Stimulated activated CD4-positive, alpha-beta T cell treated with anti-CD3 and anti-CD28 coated beads, Interleukin-12 subunit alpha, Interleukin-12 subunit beta, amount 100 ng/mL, for 4 hours (primary cell): ENCODE results near the gene SLC31A1.
"Not testable (repeated sequence)": the region's sequence is repeated elsewhere in the genome, so short reads cannot be mapped to it uniquely, and the experiment has no call there.

ENCODE experiments used
- DNase-seq: peaks from one replicate; pipeline ENCODE4 v3.0.0-alpha.2; 2020

SLC31A1 gene

DNA sequence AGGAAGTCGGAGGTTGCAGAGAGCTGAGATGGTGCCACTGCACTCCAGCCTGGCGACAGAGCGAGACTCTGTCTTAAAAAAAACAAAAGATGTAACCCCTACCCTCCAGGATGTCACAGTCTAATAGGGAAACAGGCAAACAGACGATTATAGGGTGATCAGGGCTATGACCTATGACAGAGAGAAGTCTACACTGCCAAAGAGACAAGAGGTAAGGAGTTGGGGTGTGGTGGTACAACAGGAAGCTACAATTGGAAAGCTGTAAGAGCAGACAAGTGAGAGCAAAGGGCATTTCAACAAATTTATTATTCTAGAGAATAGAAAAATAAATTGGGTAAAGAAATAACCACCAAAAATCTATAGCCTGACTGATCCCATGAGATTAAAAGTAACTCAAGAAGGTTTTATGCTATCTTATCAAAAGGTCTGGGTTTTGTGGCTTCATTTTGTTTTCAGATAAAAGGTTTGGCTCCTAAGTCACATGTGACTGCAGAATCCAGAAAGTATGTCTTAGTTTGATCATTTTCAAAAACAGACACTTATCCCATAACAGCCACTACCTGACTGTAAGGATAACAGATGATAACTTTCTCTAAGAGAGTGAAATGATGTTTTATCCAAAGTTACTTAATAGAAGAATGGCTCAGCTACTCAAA, 46.7 kb downstream of the SLC31A1 start:
- no peak for DNase-seq

DNA sequence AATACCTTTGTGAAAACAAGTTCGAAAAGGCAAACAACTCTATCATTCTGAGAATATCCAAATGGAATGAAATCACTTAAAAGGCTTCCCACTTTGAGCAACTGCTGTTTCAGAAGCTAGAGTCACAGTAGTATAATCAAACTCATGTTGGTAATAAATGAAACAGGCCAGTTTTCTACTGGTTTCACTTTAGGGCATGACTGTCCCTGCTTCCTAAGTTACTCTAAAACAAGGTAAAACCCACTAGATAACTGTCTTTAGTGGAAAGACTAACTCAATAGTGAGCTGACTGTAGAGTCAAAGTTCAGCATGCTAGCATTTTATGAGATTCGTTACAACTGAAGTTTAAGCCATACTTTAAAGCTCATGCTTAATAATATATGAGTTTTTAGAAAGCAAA, 48.0 kb downstream of the SLC31A1 start:
- DNase-seq: no peak

DNA sequence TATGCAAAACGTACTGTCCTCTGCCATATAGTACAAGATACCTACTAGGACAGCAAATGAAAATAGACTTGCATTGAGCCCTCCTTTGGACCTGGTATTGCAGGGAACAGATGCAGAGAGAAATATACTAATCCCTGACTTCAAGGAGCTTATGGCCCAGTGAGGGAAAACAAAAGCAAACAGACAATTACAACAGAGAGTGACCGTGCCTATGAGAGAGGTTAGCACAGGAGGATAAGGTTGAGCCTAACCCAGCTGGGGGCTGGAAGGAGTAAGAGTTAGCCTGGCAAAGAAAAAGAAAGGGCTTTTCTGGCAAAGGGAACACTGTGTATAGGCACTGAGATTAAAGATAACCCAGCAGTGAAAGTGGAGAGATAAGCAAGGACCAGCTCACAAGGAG, 48.5 kb downstream of the SLC31A1 start:
- no peak for DNase-seq

DNA sequence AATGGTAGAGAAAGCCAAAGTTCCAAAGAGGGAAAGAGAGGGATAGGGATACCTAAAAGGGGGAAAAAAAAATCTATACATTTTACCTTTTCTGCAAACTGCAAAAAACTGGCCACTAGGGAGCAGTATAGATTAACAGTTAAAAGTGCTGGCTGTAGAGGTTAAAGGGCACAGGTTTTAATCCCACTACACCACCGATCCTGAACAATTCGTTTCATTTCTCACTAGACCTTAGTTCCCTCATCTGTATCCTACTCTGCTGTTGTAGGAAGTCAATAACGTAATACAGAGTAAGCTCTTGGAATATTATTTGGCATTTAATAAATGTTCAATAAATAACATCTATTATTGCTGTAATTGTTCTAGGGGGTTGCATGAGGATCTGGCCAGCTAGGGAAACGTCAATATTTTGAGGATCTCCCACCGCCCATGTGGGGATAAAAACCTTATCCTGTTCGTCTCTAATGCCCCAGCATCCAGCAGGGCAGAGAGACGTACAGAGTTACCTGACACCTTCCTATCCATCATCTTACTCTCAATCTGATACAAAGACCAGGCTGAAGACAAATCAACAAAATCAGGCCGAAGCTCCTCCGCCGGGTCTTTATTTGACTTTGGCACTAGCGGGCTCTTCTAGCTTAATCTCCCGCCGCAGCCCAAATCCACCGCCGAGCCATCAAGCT, 53.3 kb downstream of the SLC31A1 start:
- DNase-seq: no peak

DNA sequence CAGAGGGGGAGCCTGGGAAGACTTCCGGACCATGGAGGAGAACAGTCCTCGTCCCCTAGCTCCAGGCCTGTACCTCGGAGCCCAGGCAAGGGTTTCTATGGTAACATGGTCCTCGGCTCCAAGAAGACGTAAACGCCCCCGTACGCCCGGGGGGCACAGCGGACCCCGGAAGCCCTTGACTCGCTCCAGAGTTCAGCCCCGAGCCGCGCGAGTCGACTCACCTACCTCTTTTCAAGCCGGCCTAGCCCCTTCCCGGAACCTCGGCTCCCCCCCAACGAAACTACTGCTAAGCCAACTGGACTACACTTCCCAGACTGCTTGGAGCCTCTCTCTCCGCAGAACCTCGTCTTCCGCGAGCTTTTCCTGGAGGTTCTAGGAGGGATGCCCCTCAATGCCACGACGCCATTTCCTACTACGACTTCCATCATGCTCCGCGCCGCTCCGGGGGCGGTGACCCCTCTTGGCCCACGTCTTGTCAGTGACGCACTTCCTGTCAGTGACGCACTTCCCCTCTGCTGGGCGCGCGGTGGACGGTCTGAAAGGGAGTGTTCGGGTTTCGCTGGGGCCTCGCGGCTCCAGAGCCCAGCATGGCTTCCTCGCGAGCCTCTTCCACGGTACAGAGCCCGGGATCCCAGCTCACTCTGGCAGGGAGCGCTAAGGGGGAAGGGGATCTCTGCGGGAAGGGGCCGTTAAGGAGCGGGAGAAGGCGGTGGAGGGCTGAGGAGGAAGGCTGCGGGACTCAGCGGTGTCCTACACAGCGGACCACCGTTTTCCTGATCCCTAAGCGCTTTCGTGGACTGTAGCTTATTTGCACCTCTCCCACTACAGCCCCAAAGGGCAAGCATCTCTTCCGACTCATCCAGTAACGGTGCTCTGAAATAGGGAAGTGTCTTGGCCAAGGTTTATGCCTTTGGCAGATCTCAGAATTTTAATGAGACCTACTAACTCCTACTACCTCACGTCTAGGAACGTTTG, 54.1 kb downstream of the SLC31A1 start, which contains the start of the genes CDC26 and PRPF4:
Gene CDC26, minus strand, starts transcription at position 416 of the 975 bp plus-strand sequence. CDS start 3,065 bp downstream, outside the sequence.
Gene PRPF4, plus strand, starts transcription at position 502 of the 975 bp plus-strand sequence. Its CDS starts 86 bp downstream, at position 588.
- peak; percentile 94 for DNase-seq

DNA sequence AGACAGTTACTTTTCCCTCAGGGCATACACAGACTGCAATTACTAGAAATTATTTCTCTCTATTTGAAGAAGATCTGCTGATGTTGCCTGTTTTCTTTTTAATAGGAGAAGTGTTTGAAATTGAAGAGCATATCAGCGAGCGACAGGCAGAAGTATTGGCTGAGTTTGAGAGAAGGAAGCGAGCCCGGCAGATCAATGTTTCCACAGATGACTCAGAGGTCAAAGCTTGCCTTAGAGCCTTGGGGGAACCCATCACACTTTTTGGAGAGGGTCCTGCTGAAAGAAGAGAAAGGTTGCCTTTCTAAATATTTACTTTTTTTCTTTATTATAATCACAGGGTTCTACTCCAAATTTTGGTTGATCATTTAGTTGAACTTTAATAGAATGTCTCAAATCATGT, 57.5 kb downstream of the SLC31A1 start:
- no peak for DNase-seq

DNA sequence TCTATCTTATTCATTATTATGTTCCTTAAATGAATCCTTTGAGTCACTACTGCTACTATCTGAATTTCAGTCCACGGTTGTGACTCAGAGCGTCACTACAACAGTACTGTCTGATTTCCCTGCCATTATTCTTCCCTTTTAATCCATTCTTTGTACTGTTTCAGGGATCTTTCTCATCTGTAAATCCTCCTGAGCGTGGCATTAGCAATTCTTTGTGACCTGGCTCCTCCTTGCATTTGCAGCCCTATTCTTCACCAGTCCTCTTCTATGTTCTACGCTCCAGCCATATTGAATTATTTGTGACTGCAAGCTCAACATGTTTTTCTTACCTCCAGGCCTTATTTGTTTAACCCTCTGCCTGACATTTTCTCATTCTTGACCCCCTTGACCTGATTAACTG, 60.0 kb downstream of the SLC31A1 start:
- no peak for DNase-seq

DNA sequence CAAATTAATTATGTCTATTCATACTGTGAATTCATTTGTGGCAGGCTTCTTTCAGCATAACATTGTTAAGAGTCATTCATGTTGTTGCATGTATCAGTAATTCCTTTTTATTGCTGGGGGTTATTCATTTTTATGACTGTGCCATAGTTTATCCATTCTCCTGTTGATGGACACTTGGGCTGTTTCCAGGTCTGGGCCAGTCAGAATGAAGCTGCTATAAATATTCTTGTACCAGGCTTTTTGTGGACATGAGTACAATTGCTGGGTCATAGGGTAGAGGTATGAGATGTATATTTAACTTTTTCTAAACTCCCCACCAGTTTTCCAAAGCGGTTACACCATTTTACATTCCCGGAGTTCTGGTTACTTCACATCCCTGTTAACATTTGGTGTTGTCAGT, 67.7 kb downstream of the SLC31A1 start:
- no peak for DNase-seq

DNA sequence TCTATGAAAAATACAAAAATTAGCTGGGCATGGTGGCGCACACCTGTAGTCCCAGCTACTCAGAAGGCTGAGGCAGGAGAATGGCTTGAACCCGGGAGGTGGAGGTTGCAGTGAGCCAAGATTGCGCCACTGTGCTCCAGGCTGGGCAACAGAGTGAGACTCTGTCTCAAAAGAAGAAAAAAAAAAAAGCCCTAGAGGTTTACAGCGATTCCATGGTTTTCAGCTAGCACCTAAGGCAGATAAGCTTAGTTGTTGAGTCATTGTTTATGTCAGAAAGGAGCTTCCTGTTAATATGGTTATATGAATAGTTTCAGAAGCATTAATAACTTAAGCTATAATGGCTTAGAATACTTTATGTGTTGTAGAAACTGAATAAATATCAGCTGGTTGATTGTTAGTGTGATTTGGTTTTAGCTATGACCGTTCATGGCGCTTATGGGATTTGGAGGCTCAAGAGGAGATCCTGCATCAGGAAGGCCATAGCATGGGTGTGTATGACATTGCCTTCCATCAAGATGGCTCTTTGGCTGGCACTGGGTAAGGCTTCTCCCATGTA, 68.8 kb downstream of the SLC31A1 start:
- no peak for DNase-seq

DNA sequence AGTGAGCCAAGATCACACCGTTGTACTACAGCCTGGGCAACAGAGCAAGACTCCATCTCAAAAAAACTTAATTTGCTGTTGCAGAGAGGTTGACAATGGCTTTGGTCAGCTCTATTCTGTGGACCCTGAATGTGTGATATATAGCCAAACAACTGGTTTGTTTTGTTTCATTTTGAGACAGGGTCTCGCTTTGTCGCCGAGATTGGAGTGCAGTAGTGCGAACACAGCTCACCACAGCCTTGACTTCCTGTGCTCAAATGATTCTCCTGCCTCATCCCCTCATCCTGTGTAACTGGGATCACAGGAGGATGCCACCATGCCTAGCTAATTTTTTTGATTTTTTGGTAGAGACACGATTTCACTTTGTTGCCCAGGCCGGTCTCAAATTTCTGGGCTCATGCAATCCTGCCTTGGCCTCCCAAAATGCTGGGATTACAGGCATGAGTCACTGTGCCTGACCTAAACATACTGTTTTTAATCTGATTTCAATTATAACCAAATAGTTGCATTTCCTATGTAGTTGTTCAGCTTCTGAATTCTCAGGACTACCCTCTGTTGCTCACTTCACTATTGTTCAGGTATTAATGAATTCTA, 72.0 kb downstream of the SLC31A1 start:
- DNase-seq: no peak

DNA sequence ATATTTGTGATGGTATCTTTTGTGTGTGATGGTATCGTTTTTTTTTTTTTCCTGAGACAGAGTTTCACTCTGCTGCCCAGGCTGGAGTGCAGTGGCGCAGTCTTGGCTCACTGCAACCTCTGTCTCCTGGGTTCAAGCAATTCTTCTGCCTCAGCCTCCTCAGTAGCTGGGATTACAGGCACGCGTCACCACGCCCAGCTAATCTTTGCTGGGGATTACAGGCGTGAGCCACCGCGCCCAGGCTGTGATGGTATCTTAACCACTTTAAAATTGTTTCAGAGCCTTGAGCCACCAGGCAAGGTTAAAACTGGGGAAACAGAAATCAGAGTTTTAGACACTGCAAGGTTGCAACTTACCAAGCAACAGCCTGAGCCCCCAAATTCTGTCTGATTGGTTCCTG, 74.9 kb downstream of the SLC31A1 start:
- DNase-seq: not testable (repeated sequence)

DNA sequence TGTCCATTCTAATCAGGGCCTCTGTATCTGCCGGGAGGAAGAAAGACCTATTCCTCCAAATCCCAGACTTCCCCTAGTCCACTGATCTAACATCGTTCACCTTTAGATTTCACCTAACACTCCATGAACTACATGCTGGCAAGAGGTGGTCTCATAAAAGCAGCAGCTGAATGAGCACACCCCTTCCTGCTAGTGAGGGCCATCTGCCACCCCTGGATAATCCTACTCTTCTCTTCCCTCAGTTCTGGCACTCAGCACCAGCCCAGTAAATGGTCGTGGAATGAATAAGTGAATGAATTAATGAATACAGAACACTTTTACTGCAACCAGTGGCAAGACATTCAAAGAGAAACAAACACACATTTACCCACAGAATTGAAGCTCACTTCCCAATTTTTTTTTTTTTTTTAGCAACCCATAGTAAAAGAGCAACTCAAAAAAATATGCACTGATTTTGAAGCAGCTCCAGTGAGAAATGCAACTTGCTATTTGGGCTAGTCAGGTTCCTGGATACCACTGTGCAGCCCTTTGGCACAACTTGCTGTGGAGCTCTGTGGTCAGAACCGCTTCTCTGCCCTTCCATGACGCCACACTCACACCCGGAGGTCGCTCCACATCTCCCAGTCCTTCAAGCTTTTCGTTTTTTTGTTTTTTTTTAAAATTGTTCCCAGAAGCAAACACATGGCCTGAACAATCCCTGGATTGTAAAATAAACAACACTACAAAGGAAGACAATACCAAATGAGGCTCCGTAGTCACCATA, 75.6 kb downstream of the SLC31A1 start:
- no peak for DNase-seq

DNA sequence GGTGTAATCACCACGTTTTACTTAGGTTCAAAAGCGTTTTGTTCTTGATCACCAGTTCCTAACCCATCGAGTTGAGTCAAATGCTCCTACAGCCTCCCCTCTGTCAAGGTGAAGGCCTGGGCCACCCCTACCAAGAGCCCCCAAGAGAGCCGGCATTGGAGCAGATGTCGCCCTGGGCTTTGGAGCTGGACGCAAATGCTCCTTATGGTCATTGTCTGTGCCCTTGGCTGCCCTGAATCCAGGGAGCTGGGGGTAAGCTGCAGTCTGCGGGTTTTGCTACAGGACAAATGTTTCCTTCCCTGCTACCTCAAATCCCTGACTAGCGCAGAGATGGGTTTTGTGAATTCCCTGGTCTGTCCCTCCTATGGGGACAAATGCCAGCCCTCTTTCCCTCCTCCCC, 77.0 kb downstream of the SLC31A1 start:
- no peak for DNase-seq

DNA sequence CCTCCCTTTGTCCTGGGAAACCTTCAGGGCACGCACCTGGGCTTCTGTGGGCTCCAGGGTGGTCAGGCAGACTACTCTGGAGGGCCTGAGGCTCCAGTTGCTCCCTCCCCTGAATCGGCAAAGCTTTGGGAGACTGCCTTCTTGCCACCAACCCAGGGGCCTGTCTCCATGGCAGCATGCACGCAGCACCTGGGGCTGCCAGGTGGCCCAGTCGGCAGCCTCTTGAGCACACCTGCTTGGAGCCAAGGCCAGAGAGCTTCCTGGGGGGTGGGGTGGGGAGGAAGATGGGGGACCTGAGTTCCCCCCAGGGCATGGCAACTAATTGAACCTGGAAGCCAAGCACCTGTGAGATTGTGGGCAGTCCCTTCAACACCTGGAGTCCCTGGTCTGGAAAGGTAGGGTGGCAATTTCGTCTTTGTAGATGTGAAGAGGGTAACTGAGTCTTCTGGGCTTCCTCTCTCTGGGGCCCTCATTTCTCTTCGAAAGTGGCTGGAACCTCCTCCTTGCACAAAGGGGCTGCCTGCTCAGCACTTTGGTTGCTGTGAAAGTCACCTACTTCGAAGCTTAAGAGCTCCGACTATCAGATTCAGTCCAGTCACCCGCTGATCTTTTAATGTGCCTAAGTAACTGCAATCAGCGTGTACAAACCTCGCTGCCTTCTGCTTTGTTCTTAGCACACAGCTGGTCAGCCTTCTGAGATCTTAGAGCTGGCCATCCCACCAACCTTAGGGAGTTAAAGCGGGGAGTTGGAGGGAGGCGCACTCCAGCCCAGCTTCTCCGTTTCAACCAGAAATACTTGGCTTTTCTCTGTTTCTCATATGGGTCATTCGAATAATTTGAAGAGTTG, 77.8 kb downstream of the SLC31A1 start:
- no peak for DNase-seq

DNA sequence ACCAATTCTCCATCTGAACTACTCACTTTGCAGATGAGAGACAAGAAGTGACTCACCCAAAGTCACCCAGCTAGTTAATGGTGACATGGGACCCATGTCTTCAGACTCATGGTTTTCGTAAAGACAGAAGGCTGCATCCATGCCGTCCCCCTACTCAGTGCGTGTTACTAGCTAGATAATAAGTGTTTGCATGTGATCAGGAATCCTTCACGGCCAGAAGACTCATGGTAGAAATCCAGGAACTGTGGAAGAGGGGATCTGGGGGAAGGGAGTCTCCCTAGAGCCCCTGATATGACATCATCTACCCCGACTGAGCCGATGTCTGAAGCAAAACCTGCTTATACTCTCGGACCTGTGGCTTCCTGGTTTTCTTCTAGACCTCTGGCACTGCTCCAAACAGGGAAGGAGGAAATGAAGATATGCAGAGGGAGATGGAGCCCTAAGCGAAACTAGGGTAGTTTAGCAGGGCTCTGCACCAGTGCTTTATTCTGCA, 78.5 kb downstream of the SLC31A1 start:
- no peak for DNase-seq

DNA sequence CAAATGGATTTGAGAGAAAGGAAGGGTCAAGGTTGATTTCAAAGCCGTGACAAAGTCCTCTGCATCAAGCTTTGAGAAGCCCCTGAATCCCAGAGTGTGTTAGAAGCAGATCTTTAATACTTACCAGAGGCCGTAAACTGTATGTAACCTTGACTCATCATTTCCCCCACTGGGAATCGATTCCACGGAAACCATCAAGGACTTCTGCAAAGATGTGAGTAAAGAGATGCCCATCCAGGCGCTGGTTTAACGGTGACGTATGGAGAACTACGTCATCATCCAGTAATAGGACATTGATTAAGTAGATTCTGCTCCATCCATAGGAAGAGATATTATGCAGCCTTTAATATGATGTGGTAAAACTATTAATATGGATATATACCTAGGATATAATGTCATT, 80.2 kb downstream of the SLC31A1 start:
- DNase-seq: no peak

DNA sequence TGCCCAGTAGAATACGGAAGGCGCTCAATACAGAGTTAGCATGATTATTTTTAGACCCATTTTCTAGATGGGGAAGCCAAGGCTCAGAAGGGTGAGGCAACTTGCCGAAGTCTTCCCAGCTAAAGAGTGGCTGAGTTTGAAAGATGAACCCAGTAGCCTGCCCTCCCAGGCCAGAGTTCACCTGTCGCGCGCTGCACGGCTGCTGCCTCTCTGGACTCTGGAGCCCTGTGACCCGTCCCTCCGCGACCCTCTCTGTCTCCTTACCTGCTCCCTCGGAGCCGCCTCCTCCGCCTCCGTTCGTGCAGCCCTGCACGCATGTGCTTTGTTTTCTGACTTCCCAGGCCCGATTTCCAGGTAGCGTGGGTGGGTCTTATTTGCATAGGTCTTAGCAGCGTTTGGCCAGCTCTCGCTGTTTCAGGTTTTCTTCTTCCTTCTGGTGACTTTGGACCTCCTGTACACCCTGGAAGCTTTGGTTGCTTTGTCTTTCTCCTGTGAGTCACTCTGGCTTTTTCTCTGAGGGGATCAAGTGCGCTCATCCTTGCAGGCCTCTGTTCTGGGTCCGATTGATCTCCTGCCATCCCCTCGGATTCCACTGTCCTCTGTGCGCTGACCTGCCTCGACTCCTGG, 81.6 kb downstream of the SLC31A1 start, which contains the start of gene RNF183:
Gene RNF183, minus strand, starts transcription at position 585 of the 627 bp plus-strand sequence. CDS start 5,192 bp downstream, outside the sequence.
- DNase-seq: no peak

DNA sequence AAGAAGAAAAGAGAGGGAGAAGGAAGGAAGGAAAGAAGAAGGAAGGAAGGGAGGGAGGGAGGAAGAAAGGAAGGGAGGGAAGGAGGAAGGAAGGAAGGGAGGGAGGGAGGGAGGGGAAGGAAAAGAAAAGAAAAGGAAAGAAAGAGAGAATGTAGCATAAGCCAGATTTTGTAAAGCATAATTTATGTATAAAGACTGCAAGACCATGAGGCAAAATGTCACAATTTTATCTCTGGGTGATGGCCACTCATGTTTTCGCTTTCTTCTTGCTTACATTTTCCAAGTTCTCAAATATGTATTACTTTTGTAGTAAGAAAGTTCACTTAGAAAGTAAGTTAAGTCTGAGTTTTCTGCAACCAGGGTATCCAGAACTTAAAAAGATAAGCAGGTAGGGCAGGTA, 85.2 kb downstream of the SLC31A1 start:
- DNase-seq: no peak

DNA sequence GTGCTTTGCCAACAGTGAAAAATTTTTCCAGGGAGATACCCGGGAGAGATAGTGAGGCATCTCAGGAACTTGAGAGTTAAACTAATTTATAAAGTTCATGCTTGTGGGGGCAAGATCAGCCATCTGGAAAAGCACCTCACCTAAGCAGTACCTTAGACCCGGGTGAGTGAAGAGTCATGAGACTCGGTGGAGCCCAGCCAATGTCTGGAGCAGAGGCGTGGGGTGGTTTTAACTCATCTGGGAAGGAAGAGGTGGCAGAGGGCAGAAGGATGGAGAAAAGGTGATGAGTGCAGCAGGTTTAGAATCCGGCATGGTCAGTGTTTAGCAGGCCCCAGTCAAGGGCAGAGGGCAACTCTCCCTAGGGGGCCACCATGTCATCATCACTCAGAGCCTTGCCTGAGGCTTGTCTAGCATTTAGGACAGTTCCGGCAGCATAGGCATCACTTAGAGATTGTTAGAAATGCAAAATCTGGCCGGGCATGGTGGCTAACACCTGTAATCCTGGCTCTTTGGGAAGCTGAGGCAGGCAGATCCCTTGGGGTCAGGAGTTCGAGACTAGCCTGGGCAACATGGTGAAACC, 86.1 kb downstream of the SLC31A1 start:
- DNase-seq: no peak
